Gastrocnemius medialis (tissue), 4 donors: ENCODE measurements around the gene FNTB.

Source experiments
- CTCF ChIP-seq, 5 experiments: fragments of 450-650 bp in 3 of 5; fragments of 200-600 bp in 2 of 5; sonication (generic) in 2 of 5; IDR thresholded peaks in 4 of 5; conservative IDR thresholded peaks in 1 of 5; 1 replicate in 4 of 5; 2 replicates in 1 of 5; pipeline ENCODE4 v1.5.1; 2016 to 2019; ENCODE audit warnings: antibody characterized with exemption in 5 of 5, mild to moderate bottlenecking in 3 of 5, moderate library complexity in 3 of 5
- POLR2A ChIP-seq, 2 donors: fragments of 450-650 bp; IDR thresholded peaks; one replicate each; pipeline ENCODE4 v1.6.1; 2017; ENCODE audit warnings: antibody characterized with exemption in 2 of 2, mild to moderate bottlenecking in 2 of 2, moderate library complexity in 2 of 2

- TF ChIP-seq CTCF (IDR thresholded peaks at IDR 0.05 in 4 of 5, conservative IDR thresholded peaks at IDR 0.05 in 1 of 5): no peak
- TF ChIP-seq POLR2A (IDR thresholded peaks at IDR 0.05): no peak
Observed at GRCh38 chr14:64968651-64969050, 18.0 kb upstream of the FNTB start.
